Ishikawa (cell line): ENCODE results near the gene CBARP.

Experiments used
- CEBPB ChIP-seq: IDR thresholded peaks from 2 replicates; pipeline ENCODE4 v1.6.1; 2012
- CREB1 ChIP-seq: IDR thresholded peaks from 2 replicates; pipeline ENCODE4 v1.6.1; 2012; ENCODE audit warnings: low read depth
- EGR1 ChIP-seq: IDR thresholded peaks from 2 replicates; pipeline ENCODE4 v1.6.1; 2012
- EP300 ChIP-seq: IDR thresholded peaks from 2 replicates; pipeline ENCODE4 v1.6.1; 2012; ENCODE audit warnings: borderline replicate concordance
- FOXM1 ChIP-seq: IDR thresholded peaks from 2 replicates; pipeline ENCODE4 v1.6.1; 2012; ENCODE audit warnings: low read depth, borderline replicate concordance
- MAX ChIP-seq: IDR thresholded peaks from 2 replicates; pipeline ENCODE4 v1.6.1; 2012
- NFIC ChIP-seq: IDR thresholded peaks from 2 replicates; pipeline ENCODE4 v1.6.1; 2012
- RAD21 ChIP-seq: IDR thresholded peaks from 2 replicates; pipeline ENCODE4 v1.6.1; 2012; ENCODE audit warnings: low read depth
- REST ChIP-seq: IDR thresholded peaks from 2 replicates; pipeline ENCODE4 v1.6.1; 2012; ENCODE audit warnings: low read depth, mild to moderate bottlenecking
- TAF1 ChIP-seq: IDR thresholded peaks from 2 replicates; pipeline ENCODE4 v1.6.1; 2012; ENCODE audit warnings: low read depth, mild to moderate bottlenecking
- TCF12 ChIP-seq: IDR thresholded peaks from 2 replicates; pipeline ENCODE4 v1.6.1; 2012; ENCODE audit warnings: low read depth
- TEAD4 ChIP-seq: IDR thresholded peaks from 2 replicates; pipeline ENCODE4 v1.6.1; 2012
- YY1 ChIP-seq: IDR thresholded peaks from 2 replicates; pipeline ENCODE4 v1.6.1; 2012; ENCODE audit warnings: low read depth
- ZBTB7A ChIP-seq: IDR thresholded peaks from 2 replicates; pipeline ENCODE4 v1.6.1; 2012; ENCODE audit warnings: low read depth
- TF ChIP-seq, protein P1 (sequence below): IDR thresholded peaks from 2 replicates; pipeline ENCODE4 v1.6.1; 2012

CBARP gene

DNA sequence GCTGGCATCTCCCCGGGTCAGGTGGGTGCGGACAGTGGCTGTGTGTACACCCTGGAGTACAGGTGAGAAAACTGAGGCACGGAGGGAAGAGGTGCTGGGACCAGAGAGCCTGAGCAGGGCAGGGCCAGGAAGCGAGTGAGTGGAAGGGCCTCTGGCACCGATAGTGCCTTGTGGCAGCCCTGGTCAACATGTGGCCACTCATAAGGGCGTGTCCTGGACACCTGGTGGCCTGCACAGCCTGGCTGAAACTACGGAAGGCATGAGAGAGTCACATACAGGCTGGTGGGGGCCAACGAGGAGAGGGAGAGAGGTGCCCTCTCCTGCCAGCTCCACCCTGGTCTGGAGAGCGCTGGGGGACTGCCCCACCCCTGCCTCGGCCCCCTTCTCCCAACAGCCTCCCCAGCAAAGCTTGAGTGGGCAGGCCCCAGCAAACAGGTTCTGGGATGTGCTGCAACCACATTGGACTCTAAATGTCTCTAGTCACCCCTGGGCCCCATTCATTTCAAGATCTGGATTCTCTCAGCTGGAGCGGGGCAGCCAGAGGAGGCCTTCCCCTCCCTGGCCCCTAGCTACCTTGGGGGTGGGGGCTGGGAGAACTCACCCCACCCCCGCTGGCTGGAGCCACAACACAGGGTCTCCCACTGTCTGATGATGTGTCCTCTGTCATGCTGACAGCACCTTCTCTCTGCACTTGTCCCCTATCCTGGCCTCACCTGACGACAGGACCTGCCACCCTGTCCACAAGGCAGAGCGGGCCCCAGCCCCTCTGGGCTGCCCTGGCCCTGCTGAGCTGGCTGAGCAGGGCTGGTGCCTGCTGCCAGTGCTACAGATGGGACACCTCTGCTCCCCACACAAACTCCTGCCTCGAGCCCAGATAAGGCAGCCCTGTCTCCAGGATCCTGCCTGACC lies 5.8 kb downstream of the CBARP start:
- TF ChIP-seq CEBPB, result no peak
- no peak for TF ChIP-seq FOXM1
- TF ChIP-seq, protein P1, sequence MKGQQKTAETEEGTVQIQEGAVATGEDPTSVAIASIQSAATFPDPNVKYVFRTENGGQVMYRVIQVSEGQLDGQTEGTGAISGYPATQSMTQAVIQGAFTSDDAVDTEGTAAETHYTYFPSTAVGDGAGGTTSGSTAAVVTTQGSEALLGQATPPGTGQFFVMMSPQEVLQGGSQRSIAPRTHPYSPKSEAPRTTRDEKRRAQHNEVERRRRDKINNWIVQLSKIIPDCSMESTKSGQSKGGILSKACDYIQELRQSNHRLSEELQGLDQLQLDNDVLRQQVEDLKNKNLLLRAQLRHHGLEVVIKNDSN, result peak; percentile 25; the same call in 1 of the 2 replicates
- no peak for TF ChIP-seq CREB1
- no peak for TF ChIP-seq RAD21
- peak; percentile 59 for TF ChIP-seq MAX
- TF ChIP-seq YY1, result no peak
- no peak for TF ChIP-seq NFIC
- TF ChIP-seq EP300, result no peak
- no peak for TF ChIP-seq TEAD4

DNA sequence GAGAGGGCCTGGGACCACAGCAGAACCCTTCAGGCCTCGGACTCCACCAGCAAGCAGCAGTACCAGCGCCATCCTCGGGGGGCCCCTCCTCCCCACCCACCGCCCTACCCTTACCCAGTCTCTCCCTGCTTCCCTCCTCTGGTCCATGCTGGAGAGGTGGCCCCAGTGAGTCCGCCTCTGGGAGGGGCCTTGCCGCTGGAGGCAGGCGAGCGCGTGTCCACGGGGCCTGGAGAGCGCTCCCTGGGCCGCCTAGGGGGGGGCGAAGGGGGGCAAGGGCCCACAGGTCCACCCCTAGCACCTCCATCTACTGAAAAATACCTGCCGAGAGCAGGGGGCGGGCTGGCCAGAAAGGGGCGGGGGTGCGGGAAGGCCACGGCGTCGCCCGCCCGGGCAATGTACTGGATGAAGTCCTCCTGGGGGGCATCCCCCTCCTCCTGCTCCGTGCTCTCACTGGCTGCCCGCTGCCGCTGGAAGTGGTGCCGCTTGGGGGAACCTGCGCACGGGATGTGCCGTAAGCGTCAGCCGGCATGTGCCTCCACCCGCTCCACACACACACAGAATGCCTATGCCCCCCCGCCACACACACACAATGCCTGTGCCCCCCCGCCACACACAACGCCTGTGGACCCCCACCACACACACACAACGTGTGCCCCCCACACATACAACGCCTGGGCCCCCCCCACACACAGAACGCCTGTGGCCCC lies 6.9 kb downstream of the CBARP start:
- TF ChIP-seq TAF1, result no peak
- TF ChIP-seq ZBTB7A, result no peak; the same call in 1 of the 2 replicates
- no peak for TF ChIP-seq CREB1
- TF ChIP-seq REST, result no peak
- TF ChIP-seq MAX, result no peak
- TF ChIP-seq, protein P1, result no peak
- no peak for TF ChIP-seq FOXM1
- no peak for TF ChIP-seq NFIC

GRCh38 chr19:1229924-1230782 lies 7.7 kb downstream of the CBARP start:
- TF ChIP-seq YY1 (no peak), REST (no peak), TEAD4 (no peak), NFIC (no peak), CEBPB (no peak), EGR1 (no peak), TCF12 (no peak), EP300 (no peak), FOXM1 (no peak), ZBTB7A (no peak; the same call in 1 of the 2 replicates), TAF1 (no peak)

DNA sequence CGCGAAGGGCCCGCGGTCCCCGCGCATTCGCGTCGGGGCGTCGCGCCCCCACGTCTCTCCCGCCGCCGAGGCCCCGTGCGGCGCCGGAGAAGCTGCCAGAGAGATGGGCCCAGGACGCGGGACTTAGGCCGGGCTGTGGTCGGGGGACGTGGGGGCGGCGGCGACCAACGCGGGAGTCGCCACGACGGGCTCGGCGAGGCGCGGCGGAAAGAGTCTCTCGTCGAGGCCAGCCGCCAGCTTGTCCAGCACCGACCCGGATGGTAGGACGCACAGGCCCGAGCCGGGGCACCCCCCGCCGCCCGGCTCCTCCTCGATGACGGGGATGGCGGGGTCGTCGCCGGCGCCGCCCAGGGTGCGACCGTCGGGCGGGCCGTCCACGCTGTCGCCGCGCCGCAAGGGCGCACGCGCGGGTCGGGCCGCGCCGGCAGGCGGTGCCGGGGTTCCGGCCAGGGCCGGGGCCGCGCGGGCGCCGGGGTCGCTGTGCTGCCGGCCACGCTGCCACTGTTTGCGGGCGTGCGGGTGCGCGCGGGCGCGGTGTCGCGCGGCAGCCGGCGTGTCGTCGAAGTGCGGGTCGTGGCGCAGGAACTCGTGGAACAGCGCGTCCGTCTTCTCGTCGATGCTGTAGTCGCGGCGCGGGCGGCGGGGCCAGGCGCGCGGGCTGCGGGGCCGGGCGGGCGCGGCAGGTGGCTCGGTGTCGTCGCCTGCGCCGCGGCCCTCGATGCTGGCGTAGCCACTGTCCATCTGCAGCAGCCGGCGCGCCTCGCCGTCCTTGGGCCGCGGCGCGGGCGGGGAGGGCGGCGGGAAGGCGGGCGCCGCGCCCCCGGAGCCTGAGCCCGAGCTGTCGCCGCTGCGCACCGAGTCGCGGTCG lies 8.5 kb downstream of the CBARP start:
- TF ChIP-seq YY1 (no peak), RAD21 (no peak), TEAD4 (no peak), REST (no peak), NFIC (no peak), MAX (no peak), CREB1 (no peak), TCF12 (no peak), CEBPB (no peak), ZBTB7A (no peak), EGR1 (no peak), EP300 (no peak), FOXM1 (no peak)
